Transverse colon (tissue), 4 donors: ENCODE measurements around the gene GFAP.

ENCODE experiments used
- POLR2AphosphoS5 ChIP-seq, 3 donors: sonication (generic); formaldehyde crosslinking; IDR thresholded peaks; one replicate each; pipeline ENCODE4 v1.6.1; 2016; ENCODE audit warnings: antibody characterized with exemption in 3 of 3
- TF ChIP-seq, protein P1 (sequence below), 5 experiments: fragments of 200-600 bp in 3 of 5; fragments of 450-650 bp in 2 of 5; sonication (generic) in 3 of 5; IDR thresholded peaks; 1 replicate in 2 of 5; 2 replicates in 3 of 5; pipeline ENCODE4 v1.5.1; 2016 to 2017; ENCODE audit warnings: antibody characterized with exemption in 5 of 5, inconsistent platforms in 3 of 5, mild to moderate bottlenecking in 2 of 5, moderate library complexity in 1 of 5

DNA sequence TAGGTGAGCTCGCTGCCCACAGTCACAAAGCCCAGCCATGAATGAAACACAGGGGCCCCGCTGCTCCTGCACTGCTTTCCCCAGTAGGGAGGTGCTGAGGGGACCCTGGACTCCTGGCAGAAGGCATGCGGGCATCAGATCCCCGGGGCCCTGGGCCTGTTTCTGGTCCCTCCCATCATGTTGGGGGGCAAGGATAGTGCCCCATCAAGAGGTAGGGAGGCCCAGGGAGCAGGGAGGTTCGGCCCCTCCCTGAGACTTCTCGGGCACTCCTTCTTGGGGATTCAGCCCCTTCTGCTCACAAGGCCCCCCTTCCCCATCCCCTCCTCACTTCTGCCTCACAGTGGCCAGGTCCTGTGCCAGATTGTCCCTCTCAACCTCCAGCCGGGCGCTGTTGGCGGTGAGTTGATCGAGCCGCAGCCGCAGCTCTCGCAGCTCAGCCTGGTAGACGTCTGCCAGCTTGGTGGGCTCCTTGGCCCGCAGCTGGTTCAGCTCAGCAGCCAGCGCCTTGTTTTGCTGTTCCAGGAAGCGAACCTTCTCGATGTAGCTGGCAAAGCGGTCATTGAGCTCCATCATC lies 515 bp downstream of the GFAP start:
- TF ChIP-seq, protein P1, sequence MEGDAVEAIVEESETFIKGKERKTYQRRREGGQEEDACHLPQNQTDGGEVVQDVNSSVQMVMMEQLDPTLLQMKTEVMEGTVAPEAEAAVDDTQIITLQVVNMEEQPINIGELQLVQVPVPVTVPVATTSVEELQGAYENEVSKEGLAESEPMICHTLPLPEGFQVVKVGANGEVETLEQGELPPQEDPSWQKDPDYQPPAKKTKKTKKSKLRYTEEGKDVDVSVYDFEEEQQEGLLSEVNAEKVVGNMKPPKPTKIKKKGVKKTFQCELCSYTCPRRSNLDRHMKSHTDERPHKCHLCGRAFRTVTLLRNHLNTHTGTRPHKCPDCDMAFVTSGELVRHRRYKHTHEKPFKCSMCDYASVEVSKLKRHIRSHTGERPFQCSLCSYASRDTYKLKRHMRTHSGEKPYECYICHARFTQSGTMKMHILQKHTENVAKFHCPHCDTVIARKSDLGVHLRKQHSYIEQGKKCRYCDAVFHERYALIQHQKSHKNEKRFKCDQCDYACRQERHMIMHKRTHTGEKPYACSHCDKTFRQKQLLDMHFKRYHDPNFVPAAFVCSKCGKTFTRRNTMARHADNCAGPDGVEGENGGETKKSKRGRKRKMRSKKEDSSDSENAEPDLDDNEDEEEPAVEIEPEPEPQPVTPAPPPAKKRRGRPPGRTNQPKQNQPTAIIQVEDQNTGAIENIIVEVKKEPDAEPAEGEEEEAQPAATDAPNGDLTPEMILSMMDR (IDR thresholded peaks at IDR 0.05) = no peak
- TF ChIP-seq POLR2AphosphoS5 (IDR thresholded peaks at IDR 0.05) = no peak
